Ecto neural progenitor cell (in vitro differentiated cells): ENCODE results near the gene SLC6A3.

ENCODE experiments used
- DNase-seq: peaks from one replicate; pipeline ENCODE4 v3.0.0-alpha.2; 2018; ENCODE audit warnings: low spot score

SLC6A3 gene

DNA sequence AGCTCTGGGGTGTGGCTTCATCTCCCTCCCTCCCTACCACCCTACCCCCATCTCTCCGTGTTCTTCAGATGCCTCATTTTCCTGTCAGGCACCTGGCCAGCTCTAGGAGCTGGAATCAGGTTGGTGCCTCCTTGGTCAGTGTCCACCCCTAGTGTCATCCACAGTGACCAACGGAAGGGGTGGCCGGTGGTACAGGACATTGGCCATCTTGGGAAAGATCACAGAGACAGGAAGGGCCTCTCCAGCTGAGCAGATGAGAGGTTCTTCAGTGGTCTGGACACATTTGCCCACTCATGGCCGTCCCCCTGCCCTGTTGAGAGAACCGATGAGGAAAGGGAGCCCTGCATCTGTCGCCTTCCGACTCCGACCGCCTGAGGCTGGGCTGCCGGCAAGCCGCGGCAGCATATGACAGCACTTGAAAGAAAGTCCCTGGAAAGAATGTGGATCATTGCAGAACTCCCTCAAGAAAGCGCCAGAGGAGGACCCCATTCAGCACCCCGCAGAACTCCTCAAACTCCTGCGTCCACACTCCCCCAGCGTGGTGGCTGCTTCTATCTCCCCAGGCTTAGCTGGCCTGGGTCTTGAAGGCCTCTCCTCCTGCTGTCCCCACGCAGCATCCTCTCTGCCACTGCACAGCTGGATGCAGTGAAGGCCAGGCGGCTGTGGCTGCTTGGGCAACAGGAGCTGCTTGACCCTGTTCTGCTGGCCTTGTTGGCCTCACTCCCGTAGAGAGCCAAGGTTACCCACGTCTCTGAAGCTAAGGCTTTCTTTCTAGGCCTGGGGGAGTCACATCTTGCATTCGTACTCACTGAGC lies 98.4 kb downstream of the SLC6A3 start:
- DNase-seq = no peak

DNA sequence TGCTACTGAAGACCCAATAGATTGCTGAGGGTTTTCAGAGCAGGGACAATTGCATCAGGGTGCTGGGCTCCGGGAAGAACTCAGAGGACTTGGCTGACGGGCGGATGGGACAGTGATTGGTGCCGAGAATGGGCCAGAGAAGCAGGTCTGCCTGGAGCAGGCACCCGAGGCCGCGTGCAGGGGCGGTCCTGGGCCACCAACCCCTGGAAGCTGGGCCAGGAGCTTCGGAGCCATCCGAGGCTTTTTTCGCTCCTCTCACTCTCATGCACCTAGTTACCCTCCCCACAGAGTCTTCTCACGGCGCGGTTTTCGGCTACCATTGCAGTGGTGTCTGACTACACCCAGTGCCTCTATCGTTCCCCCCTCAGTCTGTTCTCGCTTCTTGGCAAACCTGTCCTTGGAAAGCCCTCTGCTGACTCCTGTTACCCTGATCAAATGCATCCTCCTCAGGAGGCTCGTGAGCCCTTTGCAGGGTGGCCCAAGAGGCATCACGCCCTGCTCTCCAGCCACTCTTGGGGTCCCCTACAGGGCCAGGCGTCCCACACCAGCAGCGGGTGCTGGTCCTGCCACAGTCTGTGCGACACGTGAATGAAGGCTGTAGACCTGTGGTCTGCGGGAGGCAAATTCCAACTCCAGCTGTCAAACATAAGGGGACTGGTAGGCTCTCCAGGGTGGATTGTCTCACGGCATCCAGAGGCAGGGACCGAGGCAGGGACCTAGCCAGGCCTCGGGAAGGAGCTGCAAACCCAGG lies 99.2 kb downstream of the SLC6A3 start:
- no peak for DNase-seq

DNA sequence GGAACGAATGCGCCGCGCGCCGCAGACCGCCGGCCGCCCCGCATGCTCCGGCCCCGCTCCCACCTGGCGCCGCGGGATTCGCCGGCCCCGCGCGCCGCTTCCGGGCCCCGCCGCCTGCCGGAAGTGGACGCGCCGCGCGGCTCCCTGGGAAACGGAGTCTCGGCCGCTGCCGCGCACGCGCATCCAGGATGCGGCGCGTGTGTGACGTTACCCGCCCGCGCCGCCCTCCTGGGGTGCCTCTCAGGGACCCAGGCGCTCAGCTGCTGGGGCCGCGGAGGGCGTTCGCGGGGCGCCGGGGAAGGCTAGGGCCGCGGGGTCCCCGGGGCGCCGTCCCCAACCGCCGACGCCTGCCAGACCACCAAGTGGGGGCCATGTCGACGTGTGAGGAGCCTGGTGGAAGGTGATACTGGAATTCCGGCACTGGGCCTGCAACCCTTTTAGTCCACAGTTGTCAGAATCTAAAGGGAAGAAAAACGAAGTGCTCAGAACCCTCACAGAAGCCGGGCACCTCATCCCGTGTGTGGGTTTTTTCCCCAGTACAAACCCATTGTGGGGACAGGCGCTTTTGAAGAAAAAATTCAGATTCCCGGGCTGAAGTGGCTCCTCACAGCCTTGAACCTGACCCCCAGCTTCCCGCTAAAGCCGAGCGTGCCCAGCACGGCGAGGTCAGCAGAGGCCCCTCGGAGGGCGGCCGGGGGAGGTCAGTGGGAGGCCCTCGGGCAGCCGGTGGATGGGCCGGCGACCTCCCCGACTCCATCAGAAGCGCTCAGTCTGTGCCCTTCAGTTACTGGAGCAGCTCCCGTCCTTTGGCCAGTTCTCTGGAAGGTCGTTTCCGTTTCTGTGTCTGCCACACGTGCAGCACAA lies 100.0 kb downstream of the SLC6A3 start, which contains the start of gene CLPTM1L:
Gene CLPTM1L (minus strand): TSS at position 125 of the 864 bp plus-strand sequence. CDS start 258 bp downstream, outside the sequence.
- DNase-seq = peak; percentile 91

DNA sequence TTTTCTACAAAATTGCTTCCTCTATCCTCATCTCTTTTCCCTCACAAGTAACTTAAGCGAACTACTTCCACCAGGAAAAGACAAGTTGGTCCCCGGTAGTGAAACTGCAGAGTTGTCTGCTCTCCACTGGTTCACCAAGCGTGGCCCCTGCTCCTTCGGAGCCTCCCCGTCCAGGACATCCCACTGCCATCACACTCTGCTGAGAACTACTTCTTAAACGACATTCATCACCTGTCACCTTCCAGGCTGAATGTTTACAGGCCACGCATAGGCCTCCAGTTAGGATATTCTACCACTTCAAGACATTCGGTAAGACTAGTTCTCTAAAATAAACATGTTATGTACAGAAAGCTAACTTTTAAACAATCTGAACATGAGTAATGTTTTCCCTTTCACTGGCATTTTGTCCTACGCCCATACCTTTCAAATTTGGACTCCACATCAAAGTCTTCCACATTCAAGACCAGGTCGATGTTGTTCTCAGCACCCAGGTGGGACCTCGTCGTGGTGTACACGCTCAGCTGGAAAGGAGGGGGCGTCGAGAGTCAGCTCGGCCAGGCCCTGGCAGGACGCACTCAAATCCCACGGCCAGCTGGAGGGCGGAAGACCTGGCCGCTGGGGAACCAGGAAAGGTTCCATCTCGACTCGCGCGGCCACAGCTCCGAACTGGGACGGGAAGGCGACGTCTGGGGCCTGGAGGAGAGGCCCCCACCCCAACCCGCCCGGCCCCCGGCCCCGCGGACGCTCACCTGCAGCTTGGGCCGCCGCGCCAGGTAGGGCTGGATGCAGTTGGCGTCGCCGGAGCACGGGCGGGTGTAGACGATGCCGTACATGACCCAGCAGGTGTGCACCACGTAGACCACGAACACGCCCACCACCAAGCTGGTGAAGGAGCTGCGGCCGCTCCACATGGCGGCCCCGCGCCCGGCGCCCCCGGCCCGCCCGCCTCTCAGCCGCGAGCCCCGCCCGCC lies 101.0 kb downstream of the SLC6A3 start:
- DNase-seq = no peak

DNA sequence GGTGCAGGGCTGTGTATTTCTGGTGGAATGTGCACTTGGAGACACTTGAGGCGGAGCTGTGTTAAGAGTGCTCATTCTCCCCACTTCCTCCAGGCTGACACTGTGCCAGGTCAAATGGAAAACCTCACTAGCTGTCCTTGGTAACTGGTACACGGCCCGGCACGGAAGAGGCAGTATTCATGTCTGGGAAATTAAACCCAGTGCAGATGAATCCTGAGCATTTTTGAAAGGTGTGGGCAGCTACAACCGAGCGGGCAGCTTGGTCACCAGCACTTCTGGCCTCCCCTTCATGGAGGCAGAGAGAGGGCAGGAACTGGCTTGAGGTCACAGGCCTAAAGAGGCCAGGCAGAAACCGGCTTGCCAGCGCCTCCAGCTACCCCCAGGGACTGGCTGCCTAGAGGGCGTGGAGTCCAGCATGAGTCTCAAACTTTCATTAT lies 101.9 kb downstream of the SLC6A3 start:
- no peak for DNase-seq
